Measurements from ENCODE around the gene GGNBP2.

The GGNBP2 gene

DNA sequence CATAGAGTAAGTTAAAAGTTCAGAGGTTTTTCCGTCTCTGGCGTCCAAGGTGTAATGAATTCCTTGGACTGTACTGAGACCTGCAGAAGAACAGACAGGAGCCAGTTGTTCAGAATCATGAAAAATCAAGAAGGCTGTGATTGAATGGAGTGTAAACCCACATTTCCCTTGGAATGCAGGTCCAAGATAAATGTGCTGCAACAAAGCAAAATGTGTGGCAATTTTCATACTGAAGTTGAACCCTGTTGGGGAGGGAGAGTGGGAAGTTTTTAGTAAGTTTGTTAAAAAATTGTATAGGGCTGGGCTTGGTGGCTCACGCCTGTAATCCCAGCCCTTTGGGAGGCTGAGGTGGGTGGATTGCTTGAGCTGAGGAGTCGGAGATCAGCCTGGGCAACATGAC lies 21.4 kb downstream of the GGNBP2 start:
- Histone ChIP-seq H3K4me3 (ENCODE audit: low read depth, low read length) (no peak overlapping the region), H3K4me1 (no peaks in the 10 kb centered on the region), H3K27me3 (ENCODE audit: control insufficient read depth, insufficient read depth, low read length) (no peaks in the 10 kb centered on the region), H2AFZ (no peak overlapping the region), H3K36me3 (ENCODE audit: control insufficient read depth, insufficient read depth, low read length) (no peaks in the 10 kb centered on the region), H3K27ac (no peak overlapping the region), H3K9me3 (ENCODE audit: control insufficient read depth, low read length) (no peaks in the 10 kb centered on the region), H3K79me2 (peaks cover 32% of the 10 kb centered on the region), H3K9ac (no peak overlapping the region), H3K4me2 (ENCODE audit: low read length) (no peak overlapping the region)
- TF ChIP-seq, protein P1, sequence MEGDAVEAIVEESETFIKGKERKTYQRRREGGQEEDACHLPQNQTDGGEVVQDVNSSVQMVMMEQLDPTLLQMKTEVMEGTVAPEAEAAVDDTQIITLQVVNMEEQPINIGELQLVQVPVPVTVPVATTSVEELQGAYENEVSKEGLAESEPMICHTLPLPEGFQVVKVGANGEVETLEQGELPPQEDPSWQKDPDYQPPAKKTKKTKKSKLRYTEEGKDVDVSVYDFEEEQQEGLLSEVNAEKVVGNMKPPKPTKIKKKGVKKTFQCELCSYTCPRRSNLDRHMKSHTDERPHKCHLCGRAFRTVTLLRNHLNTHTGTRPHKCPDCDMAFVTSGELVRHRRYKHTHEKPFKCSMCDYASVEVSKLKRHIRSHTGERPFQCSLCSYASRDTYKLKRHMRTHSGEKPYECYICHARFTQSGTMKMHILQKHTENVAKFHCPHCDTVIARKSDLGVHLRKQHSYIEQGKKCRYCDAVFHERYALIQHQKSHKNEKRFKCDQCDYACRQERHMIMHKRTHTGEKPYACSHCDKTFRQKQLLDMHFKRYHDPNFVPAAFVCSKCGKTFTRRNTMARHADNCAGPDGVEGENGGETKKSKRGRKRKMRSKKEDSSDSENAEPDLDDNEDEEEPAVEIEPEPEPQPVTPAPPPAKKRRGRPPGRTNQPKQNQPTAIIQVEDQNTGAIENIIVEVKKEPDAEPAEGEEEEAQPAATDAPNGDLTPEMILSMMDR (IDR thresholded peaks at IDR 0.05), result no peak

DNA sequence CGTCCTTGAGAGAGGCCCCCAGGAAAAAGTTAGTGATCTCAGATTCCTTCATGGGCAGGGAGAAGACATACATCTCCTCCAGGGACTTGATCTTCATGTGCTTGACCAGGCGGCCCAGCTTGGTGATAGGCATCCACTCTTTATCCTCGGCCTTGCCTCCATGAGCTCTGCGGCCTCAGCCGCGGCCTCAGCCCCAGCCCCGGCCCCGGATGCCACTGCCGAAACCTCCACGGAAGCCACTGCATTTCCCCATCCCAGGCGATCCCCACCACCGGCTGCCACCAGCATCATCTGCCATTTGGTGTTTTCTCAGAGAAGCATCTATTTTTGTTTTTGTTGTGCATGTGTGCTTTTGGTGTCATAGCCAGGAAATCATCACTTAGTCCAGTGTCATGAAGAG lies 30.3 kb downstream of the GGNBP2 start:
- TF ChIP-seq, protein P1 (IDR thresholded peaks at IDR 0.05), result no peak
- Histone ChIP-seq H3K27me3 (ENCODE audit: control insufficient read depth, insufficient read depth, low read length) (no peaks in the 10 kb centered on the region), H3K27ac (no peak overlapping the region), H3K9ac (no peak overlapping the region), H3K9me3 (ENCODE audit: control insufficient read depth, low read length) (no peaks in the 10 kb centered on the region), H2AFZ (no peak overlapping the region), H3K4me1 (no peaks in the 10 kb centered on the region), H3K4me2 (ENCODE audit: low read length) (no peak overlapping the region), H3K79me2 (peaks cover 54% of the 10 kb centered on the region), H3K36me3 (ENCODE audit: control insufficient read depth, insufficient read depth, low read length) (no peaks in the 10 kb centered on the region), H3K4me3 (ENCODE audit: low read depth, low read length) (no peak overlapping the region)

DNA sequence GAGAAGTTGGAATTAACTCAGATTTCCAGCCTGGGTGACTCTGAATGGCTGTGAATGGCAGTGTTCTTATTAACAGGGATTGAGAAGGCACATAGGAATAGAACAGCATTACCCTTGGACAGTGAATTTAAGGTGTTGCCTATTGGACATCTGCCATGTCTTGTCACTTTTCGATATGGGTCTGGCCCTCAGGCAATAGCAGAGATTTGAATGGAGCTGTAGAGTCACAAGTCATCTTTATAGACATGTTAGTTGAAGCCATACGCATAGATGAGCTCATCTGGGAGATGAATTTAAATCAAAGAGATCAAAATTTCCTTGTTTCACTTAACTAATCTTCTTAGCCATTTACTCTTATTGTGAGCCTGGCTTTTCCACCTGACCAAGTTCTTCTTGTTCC lies 32.1 kb downstream of the GGNBP2 start:
- H2AFZ ChIP-seq, result no peak overlapping the region
- TF ChIP-seq, protein P1 (IDR thresholded peaks at IDR 0.05), result no peak
- no peaks in the 10 kb centered on the region for H3K4me1 ChIP-seq
- H3K27ac ChIP-seq, result no peak overlapping the region
- no peak overlapping the region for H3K9ac ChIP-seq
- no peaks in the 10 kb centered on the region for H3K27me3 ChIP-seq (ENCODE audit: control insufficient read depth, insufficient read depth, low read length)
- H3K36me3 ChIP-seq (ENCODE audit: control insufficient read depth, insufficient read depth, low read length), result no peaks in the 10 kb centered on the region
- no peak overlapping the region for H3K4me2 ChIP-seq (ENCODE audit: low read length)
- peaks cover 42% of the 10 kb centered on the region for H3K79me2 ChIP-seq
- no peak overlapping the region for H3K4me3 ChIP-seq (ENCODE audit: low read depth, low read length)
- no peaks in the 10 kb centered on the region for H3K9me3 ChIP-seq (ENCODE audit: control insufficient read depth, low read length)

DNA sequence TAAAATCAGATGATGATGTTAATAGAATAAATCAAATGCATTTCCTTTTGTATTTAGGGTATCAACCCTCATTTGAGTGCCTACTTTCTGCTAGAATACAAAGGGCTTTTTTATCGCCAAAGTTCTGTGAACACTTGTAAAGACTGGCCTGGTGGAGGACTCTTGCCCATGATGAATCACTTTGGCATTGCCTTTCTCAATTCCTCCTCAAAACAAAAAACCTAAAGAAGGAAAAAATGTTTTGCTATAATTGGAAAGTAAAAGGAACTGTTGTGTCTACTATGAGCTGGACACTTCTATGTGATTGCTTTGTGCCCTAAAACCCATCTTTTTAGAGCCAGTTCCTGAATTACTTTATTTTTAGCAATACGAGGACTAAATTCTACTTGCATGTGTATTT lies 34.0 kb downstream of the GGNBP2 start:
- no peak overlapping the region for H3K4me2 ChIP-seq (ENCODE audit: low read length)
- no peaks in the 10 kb centered on the region for H3K27me3 ChIP-seq (ENCODE audit: control insufficient read depth, insufficient read depth, low read length)
- H3K9ac ChIP-seq, result no peak overlapping the region
- TF ChIP-seq, protein P1 (IDR thresholded peaks at IDR 0.05), result no peak
- H3K27ac ChIP-seq, result no peak overlapping the region
- H3K79me2 ChIP-seq, result peaks cover 32% of the 10 kb centered on the region
- no peaks in the 10 kb centered on the region for H3K36me3 ChIP-seq (ENCODE audit: control insufficient read depth, insufficient read depth, low read length)
- H2AFZ ChIP-seq, result no peak overlapping the region
- no peaks in the 10 kb centered on the region for H3K4me1 ChIP-seq
- H3K9me3 ChIP-seq (ENCODE audit: control insufficient read depth, low read length), result no peaks in the 10 kb centered on the region
- no peak overlapping the region for H3K4me3 ChIP-seq (ENCODE audit: low read depth, low read length)

DNA sequence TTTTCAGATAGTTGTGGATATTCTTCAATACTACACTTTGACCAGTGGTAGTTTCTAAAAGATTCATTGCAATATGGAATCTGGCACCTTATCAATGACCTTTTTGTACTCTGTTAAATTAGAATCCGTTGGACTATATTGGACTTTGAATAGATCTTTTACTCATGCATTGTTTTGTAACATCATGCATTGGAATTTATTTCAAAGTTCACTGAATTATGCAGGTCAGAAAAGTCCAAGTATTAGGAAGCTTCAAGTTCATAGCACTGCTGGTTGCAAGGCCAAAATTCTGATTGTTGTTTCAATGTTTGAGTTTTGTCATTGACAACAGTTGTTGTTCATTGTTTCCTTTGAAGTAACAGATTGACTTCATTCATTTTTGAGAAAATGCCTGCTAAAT lies 39.1 kb downstream of the GGNBP2 start:
- Histone ChIP-seq H3K27me3 (ENCODE audit: control insufficient read depth, insufficient read depth, low read length) (no peaks in the 10 kb centered on the region), H3K36me3 (ENCODE audit: control insufficient read depth, insufficient read depth, low read length) (no peaks in the 10 kb centered on the region), H3K4me3 (ENCODE audit: low read depth, low read length) (no peak overlapping the region), H3K27ac (no peak overlapping the region), H3K79me2 (peaks cover 12% of the 10 kb centered on the region), H3K4me1 (no peaks in the 10 kb centered on the region), H3K4me2 (ENCODE audit: low read length) (no peak overlapping the region), H3K9ac (no peak overlapping the region), H3K9me3 (ENCODE audit: control insufficient read depth, low read length) (no peaks in the 10 kb centered on the region), H2AFZ (no peak overlapping the region)
- TF ChIP-seq, protein P1 (IDR thresholded peaks at IDR 0.05), result no peak

Measured in parathyroid adenoma (tissue), 2 donors.